Stimulated activated CD4-positive, alpha-beta T cell treated with anti-CD3 and anti-CD28 coated beads, Interleukin-2, amount 100 ng/mL, for 48 hours (primary cell): Measurements from ENCODE around the gene TMEM11.

ENCODE experiments used
- DNase-seq, 2 donors: peaks; one replicate each; pipeline ENCODE4 v3.0.0-alpha.2; 2020

TMEM11 gene, protein sequence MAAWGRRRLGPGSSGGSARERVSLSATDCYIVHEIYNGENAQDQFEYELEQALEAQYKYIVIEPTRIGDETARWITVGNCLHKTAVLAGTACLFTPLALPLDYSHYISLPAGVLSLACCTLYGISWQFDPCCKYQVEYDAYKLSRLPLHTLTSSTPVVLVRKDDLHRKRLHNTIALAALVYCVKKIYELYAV

DNA sequence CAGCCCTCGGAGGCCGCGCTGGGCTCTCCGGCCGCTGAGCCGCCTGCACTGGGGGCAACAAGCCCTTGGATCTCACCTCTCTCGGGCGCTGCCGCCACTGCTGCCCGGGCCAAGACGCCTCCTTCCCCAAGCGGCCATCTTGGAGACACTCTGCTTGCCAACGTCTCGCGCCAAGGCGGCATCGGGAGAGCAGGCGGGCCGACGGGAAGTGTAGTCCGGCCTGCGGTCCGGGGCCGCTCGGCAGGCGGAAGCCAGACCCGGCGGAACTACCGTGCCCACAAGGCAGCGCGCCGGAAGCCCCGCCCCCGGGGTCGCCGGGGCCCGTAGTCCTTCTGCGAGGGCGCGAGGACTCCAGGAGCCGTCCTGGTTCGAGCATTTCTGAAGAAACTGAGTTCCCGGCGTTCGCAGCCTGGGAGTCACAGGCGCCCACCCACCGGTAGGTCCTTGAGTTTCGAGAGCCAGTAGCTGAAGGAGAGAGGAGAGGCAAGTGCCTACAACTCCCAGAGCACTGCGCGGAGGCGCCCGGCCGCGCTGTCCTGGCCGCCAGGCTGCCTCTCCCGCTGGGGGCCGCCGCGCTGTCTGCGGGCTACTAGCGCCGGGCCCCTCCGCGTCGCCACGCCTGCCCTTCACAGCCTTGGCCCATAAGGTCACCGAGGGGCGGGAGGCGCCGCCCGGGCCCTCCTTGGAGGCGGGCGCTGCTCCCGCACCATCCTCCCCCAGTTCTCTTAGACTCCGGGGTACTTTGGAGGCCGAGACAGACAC is at the start of gene TMEM11:
TSS of gene TMEM11 (minus strand) at position 147 of the 762 bp plus-strand sequence. CDS start at position 138, 9 bp downstream.
- peak; percentile 92 to 93 for DNase-seq

DNA sequence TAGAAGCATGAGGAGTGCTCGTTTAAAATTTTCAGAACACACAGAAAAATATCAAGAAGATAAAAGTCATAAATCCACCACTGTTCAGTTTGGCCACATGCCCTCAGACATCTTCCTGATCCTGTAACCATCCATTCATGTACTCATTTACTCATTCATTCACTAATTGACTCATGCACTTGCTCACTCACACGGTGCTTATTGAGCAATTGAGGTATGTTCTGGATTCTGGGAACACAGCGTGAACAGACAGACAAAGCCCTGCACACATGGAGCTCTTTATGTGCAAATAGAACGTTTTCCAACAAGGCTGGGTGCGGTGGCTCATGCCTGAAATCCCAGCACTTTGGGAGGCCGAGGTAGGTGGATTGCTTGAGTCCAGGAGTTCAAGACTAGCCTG is 49.4 kb upstream of the TMEM11 start:
- no peak for DNase-seq

DNA sequence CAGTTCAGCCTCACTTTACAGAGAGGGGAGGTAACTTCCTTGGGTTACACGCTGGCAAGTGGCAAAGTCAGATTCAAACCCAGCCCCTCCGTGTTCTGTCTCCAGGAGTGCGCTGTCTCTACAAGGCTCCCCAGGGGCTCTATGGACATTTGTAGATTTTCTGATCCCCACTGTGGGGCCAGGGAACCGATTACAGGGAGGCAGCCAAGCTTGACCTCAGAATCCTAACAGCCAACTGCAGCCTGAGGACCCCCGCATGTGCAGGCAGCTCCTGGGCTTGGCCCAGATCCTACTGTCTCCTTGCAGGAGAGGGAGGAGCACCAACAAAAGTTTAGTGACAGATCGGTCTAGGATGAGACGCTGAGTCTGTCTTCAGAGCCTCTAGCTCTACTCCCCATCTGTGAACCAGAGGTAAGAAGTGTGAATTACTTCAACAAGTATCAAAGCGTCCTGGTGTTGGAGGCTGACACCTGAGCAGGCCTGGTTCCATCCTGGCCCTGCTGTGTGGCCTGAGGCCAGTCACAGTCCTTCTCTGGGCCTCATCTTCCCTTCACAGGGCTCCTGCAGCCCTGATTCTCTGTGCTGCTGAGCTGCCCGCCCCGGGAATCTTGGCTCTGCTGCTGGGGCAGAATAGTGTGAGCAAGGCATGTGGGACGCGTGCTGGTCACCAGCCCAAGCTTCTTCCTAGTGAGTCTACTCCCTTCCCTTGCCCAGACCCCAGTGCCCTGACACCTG is 48.5 kb upstream of the TMEM11 start:
- no peak for DNase-seq

DNA sequence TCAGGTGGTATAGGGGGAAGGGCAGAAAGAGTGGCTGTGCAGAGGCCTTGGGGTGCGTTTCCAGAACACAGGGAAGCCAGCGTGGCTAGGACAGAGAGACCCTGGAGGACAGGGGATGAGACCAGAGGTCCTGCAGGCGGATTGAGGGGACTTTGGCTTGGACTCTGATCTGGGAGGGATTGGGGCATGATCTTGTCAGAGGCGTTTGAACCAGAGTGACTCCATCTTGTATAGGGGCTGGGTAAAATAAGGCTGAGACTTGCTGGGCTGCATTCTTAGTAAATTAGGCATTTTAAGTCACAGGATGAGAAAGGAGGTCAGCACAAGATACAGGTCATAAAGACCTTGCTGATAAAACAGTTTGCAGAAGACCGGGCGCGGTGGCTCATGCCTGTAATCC is 44.6 kb upstream of the TMEM11 start:
- no peak for DNase-seq

DNA sequence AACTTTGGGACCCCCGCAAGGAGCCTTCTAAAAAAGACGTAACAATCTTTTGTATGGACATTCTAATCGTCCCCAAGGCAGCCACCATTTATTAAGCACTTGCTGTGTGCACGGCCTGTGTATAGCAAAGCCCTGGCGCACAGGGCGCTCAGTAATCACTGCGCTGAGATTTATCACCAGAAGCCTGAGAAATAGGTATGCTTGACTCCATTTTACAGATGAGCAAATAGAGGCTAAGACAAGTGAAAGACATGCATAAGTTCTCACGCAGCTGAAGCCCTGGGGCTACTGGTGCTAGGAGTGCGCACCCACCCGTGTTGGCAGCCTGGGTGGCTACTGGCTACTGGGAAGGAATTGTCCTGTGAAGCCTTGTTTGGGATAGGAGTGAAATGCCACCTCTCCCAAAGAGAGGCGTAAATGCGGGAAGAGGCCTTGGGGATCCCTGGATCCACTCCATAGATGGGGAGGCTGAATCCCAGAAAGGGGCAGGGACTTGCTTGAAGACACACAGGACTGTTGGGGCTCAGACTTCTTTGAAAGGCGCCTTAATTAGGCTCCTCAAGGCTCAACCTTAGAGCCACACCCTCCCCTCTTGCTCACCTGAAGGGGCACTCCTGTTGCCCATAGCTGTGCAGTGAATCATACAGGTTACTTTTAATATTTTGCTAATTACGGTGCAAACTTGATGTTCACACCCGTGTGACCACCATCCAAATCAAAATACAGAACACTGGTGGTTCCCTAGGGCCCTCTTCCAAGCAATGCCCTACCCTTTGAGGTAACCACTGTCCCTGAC is 39.9 kb upstream of the TMEM11 start:
- DNase-seq: no peak

DNA sequence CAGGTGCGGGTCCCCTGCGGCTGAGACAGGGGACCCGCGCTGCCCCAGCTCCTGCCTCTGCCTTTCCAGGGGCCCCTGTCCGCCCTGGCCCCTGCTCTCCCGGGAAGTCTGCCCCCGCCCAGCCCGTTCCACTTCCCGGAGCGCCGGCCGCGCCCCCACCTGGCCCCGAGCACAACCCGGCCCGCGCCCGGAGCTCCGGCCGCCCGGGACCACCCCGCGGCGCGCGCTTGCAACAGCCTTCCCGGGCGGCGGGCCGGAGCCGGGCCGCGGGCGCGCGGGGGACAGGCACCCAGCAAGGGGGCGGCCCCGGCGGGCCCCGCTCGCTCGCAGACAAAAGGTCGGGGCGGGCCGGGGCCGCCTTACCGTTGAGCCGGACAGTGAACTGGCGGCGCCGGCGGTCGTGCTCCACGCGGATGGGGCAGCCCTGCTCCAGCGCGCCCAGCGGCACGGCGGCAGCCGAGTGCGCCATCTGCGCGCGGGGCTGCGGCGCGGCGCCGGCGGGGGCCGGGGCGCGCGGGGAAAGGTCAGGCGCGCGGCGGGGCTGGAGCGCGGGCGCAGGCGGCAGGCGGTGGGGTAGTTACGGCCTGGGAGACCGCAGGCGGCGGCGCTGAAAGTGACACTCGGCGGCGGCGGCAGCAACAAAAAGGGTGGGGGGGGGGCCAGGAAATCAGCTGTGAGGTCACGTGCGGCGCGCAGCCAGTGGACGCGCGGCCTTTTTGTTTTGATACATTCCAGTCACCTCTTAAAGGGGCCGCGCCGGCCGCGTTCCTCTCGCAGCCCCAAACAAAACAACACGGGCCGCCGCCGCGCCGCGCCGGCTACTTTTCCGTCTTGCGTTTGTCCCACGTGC is 39.1 kb upstream of the TMEM11 start, which contains the start of gene NATD1:
TSS of gene NATD1 (minus strand) at position 615 of the 850 bp plus-strand sequence. CDS start at position 469, 146 bp downstream.
- peak; percentile 57 to 62 for DNase-seq

DNA sequence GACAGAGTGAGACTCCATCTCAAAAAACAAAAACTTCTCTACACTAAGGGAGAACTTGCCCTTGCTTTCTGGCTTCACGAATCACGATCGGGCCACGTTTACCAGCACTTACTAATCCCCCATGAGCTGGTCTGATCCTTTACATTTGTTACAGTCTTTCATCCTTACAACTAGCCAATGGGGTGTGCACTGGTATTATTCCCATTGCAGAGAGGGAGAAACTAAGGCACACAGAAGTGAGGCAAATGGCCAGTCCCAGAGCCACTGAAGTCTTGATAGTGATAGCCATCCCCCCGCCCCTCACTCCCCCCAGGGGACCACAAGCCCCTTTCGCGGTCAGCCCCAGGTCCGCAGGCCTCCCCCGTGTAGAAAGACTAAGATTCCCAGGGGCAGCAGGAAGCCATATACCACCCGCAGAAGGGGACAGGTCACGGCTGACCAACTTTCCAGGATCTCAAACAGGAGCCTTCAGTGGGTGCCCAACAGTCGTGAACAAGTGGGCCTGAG is 38.4 kb upstream of the TMEM11 start:
- no peak for DNase-seq

DNA sequence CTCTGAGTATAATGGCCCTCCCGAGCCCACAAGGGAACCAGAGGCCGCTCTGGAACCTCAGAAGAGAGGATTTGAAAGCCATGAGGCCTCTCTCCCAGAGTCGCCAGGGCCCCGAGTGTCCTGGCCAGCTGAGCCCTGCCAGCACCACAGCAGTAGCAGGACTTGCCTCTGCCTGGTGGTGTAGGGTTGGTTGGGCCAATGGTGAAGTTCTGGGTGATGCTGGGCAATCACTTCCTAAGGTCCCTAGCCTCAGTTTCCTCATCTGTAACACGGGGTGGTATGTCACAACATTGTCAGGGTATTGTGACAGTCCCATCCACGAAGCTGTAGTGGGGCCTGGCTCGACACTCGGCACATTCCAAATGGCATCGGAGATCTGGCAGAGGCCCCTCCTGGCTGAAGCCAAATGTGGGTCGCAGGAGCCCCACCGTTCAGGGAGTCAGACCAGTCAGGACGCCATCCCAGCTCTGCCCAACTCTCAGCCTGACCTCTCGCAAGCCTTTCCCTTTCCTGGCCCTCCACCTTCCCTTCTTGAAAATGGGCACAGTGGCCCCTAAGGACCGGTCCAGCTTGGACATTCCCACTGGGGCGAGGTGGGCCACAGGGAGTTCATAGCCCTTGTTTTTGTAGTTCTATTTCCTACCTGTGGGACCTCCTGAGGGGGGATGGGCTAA is 37.5 kb upstream of the TMEM11 start:
- DNase-seq: no peak

DNA sequence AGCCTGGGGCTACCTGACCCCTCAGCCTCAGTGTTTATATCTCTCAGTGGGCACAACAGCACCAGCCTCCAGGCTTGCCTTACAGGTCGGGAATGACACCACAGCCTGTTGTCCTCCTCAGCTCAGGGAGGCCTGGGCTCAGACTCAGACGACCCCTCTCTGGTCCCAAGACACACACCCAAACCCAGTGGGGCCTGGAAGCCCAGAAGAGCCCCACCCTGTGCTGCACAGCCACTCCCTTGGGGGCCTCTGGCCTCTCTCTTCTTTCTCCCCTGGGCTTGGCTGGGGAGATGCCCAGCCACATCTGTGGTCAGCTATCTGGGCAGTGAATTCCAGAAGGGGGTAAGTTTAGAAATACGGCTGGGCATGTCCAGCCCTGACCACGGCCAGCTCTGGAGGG is 36.9 kb upstream of the TMEM11 start:
- DNase-seq: no peak

DNA sequence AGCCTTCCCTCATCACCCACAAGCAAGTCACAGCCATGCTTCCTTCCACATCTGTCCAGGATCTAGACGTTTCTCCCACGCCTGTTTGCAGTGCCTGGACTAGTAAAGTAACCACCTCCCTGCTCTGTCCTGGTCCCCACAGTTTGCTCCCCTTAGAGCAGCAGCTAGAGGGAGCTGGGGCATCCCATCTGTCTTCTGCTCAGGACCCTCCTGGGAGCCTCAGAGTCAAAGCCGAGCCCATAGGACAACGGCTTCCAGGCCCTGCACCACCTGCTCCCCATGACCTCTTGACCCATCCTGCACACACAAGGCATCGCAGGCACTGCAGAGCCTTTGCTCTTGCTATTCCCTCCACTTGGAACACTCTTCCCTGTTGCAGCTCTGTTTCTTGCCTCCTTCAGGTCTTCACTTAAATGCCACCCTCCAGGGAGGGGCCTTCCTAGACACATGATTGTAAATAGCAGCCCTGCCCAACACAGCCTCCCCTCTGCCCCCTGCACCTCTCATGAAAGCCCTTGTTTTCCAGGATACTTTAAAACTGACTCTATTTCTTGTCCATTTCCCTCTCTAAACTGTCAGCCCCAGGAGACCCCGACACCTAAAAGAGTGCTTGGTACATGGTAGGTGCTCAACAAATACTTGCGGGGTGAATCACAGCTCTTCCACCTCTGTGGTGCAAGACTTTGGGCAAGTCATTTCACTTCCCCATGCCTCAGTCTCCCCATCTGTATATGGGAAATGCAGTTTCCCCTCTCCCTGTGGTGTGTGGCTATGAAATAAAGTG is 36.2 kb upstream of the TMEM11 start:
- no peak for DNase-seq

DNA sequence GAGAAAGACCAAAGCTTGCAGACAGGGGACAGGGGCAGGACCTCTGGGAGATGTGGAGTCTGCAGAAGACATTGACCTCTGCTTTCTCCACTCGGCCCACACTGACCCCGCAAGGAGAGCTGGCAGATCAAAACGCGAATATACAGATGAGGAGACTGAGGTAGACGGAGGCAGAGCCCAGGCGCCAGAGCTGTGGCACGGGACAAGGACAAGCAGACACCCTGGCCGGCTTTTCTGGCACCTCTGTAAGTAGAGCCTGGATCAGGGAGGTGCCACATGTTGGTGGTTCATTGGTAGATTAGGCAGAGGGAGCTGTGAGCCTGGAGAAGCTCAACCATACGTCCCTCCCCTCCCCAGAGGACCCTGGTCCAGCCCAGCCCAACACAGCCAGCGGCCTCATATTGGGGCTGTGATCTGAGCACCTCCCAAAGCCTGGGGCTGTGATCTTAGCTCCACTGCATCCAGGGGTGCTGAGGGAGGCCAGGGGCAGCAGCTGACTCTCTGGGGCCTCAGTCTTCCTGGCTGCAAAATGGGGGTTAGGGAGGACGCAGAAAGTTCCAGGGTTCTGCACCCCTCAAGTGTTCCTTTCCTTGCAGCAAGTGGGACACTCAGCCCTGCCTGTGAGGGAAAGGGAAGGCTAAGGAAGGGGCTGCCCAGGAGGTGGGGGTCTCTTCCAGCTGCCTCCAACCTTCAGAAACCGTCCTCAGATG is 35.3 kb upstream of the TMEM11 start:
- no peak for DNase-seq

DNA sequence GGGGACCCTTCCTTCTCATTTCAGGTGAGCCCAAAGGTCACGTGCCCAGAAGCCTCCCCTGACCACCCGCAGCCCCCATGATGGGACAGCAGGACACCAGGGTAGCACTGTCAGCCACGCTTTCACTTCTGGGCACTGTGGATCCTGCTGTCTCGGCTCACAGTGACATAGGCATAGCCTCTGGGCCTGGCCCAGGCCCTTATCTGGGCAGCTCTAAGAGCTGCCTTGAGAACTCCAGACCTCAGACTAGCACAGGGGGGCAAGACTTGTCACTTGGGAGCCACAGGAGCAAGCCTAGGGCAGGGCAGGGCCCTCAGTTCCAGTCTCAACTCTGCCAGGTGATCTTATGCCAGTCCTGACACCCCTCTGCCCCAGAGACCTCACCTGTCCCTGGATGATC is 34.5 kb upstream of the TMEM11 start:
- no peak for DNase-seq

DNA sequence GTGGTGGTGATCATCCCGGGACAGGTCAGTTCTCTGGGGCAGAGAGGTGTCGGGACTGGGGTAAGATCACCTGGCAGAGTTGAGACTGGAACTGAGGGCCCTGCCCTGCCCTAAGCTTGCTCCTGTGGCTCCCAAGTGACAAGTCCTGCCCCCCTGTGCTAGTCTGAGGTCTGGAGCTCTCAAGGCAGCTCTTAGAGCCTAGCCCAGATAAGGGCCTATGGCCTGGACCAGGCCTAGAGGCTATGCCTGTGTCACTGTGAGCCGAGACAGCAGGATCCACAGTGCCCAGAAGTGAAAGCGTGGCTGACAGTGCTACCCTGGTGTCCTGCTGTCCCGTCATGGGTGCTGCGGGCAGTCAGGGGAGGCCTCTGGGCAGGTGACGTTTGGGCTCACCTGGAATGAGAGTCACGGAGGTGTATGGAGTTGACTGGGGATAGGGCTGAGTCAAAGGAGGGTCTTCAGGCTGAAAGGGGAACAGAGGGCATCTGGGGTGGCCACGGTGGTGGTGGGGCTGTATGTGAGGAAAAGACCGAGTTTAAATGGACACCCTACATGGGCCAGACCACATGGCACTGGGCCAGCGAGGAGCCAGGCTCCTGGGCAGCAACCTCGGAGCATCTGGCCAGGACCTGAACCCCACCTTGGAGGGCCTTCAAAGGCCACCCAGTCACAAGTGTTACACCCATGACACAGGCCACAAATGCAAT is 33.7 kb upstream of the TMEM11 start:
- DNase-seq: no peak

DNA sequence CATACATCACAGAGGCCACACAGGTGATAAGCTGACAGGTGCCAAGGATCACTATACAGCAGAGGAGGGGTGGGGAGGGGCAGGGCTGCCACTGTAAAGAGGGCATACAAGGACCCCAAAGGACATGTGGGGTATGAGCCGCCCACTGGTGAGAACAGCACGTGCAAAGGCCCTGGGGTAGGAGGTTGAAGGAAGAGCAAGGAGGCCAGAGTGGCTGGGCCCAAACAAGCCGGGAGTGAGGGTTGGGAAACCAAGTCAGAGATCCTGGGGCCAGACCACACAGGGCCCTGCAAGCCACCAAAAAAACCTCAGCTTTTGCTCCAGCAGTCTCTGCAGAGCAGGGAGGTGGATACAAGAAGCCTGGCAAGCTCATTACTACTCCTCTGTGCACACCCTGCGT is 32.7 kb upstream of the TMEM11 start:
- no peak for DNase-seq

DNA sequence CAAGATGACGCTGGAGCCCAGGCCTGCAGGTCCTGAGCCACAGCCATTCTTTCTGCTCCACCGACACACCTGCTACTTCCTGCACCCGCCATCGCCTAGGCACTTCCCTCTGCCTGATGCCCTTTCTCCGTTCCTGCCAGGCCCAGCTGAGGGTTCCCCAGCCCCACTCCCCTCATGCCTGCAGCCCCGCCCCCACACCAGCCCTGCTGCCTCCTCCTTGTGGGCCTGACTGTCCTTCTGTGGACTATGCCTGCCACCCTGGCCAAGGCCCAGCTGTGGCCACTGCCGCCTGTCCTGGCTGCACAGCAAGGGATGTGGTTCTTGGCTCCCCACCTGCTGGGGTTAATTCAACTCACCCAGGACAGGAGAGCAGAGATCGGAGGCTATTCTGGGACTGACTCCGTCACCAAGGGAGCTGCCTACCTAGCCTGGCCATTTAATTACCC is 31.7 kb upstream of the TMEM11 start:
- no peak for DNase-seq

DNA sequence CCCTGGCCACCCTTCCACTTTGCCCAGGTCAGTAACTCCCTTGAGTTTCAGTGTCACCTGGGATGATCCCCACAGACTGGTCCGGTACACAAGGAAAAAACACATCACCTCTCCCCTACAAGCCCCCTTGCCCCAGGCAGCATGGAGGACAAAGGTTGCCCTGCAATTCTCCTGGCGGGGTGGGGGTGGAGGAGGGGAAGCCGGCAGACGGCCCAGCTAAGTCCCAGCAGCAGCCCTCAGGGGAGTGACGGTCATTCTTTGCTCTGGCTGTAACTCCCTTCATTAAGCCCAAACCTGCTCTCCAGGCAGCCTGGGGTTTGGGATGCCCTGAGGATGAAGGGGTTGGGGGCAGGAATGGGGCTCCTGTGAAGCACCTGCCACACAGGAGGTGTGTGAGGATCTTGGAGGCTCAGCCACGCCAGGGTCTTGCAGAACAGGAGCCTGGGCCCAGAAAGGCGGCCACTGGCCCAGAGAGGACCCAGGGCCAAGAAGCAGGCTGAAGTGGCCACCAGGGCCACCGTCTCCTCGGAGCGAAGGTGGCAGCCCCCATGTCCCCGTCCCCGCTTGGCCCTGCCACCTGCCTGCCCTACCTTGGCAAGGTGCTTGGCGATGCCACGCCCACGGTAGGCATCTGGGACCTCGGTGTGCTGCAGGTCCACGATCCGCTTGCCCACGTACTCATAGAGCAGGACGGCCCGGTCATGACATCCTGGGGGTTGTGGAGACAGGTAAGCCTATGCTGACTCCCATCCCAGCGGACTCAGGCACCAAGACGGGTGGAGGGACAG is 29.7 kb upstream of the TMEM11 start:
- no peak for DNase-seq

DNA sequence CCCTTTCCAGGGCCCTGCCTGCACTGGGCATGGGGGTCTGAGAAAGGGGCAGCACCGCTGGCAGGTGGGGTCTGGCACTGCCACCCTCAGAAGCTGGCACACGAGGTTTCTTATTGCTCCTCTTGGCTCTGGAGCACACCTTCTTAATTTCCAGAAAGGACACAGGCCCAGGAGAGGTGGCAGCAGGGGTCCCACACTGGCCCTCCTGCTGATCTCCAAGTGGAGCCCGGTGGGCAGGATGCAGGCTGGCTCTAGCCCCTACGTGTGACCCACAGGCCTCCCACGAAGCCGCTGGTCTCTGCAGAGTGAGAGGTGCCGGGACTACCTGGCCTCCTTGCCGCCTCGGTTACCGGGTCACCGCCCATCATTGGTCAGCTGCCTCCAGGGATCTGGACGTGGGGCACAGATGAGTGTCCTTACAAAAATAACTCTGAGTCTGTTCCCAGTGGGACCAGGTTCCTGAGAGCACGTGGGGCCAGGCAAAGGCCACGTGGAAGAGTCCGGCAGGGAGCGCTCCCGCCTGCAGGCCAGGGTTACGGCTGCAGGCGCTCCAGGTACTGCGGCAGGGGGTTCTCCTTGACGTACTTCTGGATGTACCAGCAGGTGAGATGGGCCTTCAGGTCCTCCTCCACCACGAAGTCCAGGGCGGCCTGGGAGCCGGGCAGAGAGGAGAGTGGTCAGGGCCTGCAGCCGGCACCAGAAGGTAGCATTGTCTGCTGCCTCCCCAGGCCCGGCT is 29.0 kb upstream of the TMEM11 start:
- DNase-seq: no peak
